MM.1S (cell line): ENCODE results near the gene ZBTB4.

Experiments
- DNase-seq: peaks from one replicate; pipeline ENCODE4 v3.0.0-alpha.2; 2015
- H2AFZ ChIP-seq: fragments of 300-600 bp; sonication (generic); 2 replicates; pipeline ENCODE4 v1.6.0; 2016; ENCODE audit warnings: antibody characterized with exemption, low read length
- H3F3A ChIP-seq: fragments of 300-600 bp; sonication (generic); 2 replicates; pipeline ENCODE4 v1.6.1; 2016; ENCODE audit warnings: mild to moderate bottlenecking, antibody characterized with exemption, low read length, moderate library complexity, mixed read lengths; ENCODE audit not compliant: insufficient read depth
- H3K27ac ChIP-seq: fragments of 300-600 bp; sonication (generic); 2 replicates; pipeline ENCODE4 v1.5.1; 2016; ENCODE audit warnings: mild to moderate bottlenecking, low read length
- H3K27me3 ChIP-seq: fragments of 300-600 bp; sonication (generic); replicated peaks from 2 replicates; pipeline ENCODE4 v1.6.0; 2016; ENCODE audit warnings: low read length; ENCODE audit not compliant: insufficient read depth
- H3K36me3 ChIP-seq: fragments of 300-600 bp; sonication (generic); replicated peaks from 2 replicates; pipeline ENCODE4 v1.6.1; 2016; ENCODE audit warnings: mild to moderate bottlenecking, low read length, mixed read lengths; ENCODE audit not compliant: insufficient read depth
- H3K4me1 ChIP-seq: fragments of 300-600 bp; sonication (generic); 2 replicates; pipeline ENCODE4 v1.6.1; 2016; ENCODE audit warnings: low read length, mixed read lengths
- H3K4me2 ChIP-seq: fragments of 300-600 bp; sonication (generic); 2 replicates; pipeline ENCODE4 v1.6.0; 2016; ENCODE audit warnings: low read depth, low read length
- H3K4me3 ChIP-seq: fragments of 300-600 bp; sonication (generic); 2 replicates; pipeline ENCODE4 v1.5.1; 2016; ENCODE audit warnings: low read length, mixed read lengths
- H3K79me2 ChIP-seq: fragments of 300-600 bp; sonication (generic); 2 replicates; pipeline ENCODE4 v1.6.1; 2016; ENCODE audit warnings: mixed run types, low read length, mixed read lengths
- H3K9ac ChIP-seq: fragments of 300-600 bp; sonication (generic); 2 replicates; pipeline ENCODE4 v1.6.1; 2016; ENCODE audit warnings: low read length, mixed read lengths
- H3K9me2 ChIP-seq: fragments of 300-600 bp; sonication (generic); replicated peaks from 2 replicates; pipeline ENCODE4 v1.6.1; 2016; ENCODE audit warnings: mild to moderate bottlenecking, low read length, mixed read lengths; ENCODE audit not compliant: insufficient read depth
- H3K9me3 ChIP-seq: fragments of 300-600 bp; sonication (generic); replicated peaks from 2 replicates; pipeline ENCODE4 v1.6.1; 2016; ENCODE audit warnings: mild to moderate bottlenecking, low read length, mixed read lengths; ENCODE audit not compliant: insufficient read depth
- H4K20me1 ChIP-seq: fragments of 300-600 bp; sonication (generic); 2 replicates; pipeline ENCODE4 v1.6.1; 2016; ENCODE audit warnings: mild to moderate bottlenecking, low read length, moderate library complexity, mixed read lengths; ENCODE audit not compliant: insufficient read depth
- EZH2 ChIP-seq: fragments of 300-600 bp; sonication (generic); optimal IDR thresholded peaks from 2 replicates; pipeline ENCODE3; 2017; ENCODE audit warnings: low read depth, mild to moderate bottlenecking, antibody characterized with exemption, low read length, mixed read lengths
- EZH2phosphoT487 ChIP-seq: fragments of 300-600 bp; sonication (generic); IDR thresholded peaks from 2 replicates; pipeline ENCODE4 v1.6.1; 2018; ENCODE audit warnings: antibody characterized with exemption, low read length
- TF ChIP-seq, protein P1 (sequence below): fragments of 300-600 bp; sonication (generic); IDR thresholded peaks from 2 replicates; pipeline ENCODE4 v1.5.1; 2016; ENCODE audit warnings: antibody characterized with exemption, low read length, mixed read lengths

Gene ZBTB4

DNA sequence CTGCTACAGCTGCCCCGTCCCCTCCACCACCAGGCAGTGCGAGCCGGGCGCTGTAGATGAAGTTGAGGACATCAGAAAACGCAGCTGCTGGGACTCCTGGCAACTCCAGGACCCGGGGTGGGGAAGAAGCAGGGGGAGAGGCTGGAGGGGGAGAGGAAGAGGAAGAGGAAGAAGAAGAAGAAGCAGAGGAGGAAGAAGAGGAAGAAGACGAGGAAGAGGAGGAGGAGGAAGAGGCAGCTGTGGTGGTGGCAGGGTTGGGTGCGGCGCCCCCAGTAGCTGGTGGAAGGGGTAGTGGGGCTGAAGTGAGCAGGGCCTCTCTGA, 13.2 kb downstream of the ZBTB4 start:
- Histone ChIP-seq H3K27me3 (no peaks in the 10 kb centered on the region), H3K79me2 (no peaks in the 10 kb centered on the region), H3K36me3 (no peaks in the 10 kb centered on the region), H3K9me3 (no peaks in the 10 kb centered on the region), H3K4me1 (no peaks in the 10 kb centered on the region), H3F3A (no peaks in the 10 kb centered on the region), H4K20me1 (no peaks in the 10 kb centered on the region), H3K4me3 (no peak overlapping the region), H3K4me2 (no peak overlapping the region), H2AFZ (no peak overlapping the region), H3K9ac (no peak overlapping the region), H3K27ac (no peak overlapping the region), H3K9me2 (no peaks in the 10 kb centered on the region)
- no peak for DNase-seq
- TF ChIP-seq, protein P1, sequence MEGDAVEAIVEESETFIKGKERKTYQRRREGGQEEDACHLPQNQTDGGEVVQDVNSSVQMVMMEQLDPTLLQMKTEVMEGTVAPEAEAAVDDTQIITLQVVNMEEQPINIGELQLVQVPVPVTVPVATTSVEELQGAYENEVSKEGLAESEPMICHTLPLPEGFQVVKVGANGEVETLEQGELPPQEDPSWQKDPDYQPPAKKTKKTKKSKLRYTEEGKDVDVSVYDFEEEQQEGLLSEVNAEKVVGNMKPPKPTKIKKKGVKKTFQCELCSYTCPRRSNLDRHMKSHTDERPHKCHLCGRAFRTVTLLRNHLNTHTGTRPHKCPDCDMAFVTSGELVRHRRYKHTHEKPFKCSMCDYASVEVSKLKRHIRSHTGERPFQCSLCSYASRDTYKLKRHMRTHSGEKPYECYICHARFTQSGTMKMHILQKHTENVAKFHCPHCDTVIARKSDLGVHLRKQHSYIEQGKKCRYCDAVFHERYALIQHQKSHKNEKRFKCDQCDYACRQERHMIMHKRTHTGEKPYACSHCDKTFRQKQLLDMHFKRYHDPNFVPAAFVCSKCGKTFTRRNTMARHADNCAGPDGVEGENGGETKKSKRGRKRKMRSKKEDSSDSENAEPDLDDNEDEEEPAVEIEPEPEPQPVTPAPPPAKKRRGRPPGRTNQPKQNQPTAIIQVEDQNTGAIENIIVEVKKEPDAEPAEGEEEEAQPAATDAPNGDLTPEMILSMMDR: no peak
- TF ChIP-seq EZH2phosphoT487: no peak
- TF ChIP-seq EZH2: no peak

DNA sequence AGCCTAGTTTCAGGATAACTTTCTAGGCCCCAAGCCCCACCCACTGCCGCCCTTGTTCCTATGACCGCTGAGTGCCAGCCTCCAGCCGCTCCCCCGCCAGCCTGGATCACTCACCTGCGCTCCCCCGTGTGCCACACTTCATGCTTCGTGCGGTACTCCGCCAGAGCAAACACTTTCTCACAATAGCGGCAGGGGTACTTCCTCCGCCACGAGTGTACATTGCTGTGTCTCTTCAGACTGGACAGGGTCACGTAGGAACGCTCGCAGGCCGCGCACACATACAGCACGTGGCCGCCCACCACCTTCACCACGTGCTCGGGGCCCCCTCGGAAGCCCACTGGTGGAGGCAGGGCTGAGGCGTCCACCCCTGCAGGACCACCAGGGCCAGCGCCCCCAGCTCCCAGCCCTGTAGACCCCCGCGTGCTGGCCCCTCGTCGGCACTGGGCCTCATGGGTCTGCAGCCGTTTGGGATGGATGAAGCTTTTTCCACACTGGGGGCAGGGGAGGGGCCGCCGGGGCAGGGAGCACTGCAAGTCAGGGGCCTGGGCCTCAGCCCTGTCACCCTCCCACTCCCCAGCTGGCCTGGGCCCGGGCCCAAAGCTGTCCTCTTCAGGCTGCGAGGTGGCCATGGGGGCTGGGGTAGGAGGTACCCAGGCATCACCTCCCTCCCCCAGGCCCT, 13.7 kb downstream of the ZBTB4 start:
- no peaks in the 10 kb centered on the region for H4K20me1 ChIP-seq
- H3F3A ChIP-seq: no peaks in the 10 kb centered on the region
- no peaks in the 10 kb centered on the region for H3K9me3 ChIP-seq
- no peaks in the 10 kb centered on the region for H3K36me3 ChIP-seq
- H2AFZ ChIP-seq: no peak overlapping the region
- H3K4me2 ChIP-seq: no peak overlapping the region
- H3K27me3 ChIP-seq: no peaks in the 10 kb centered on the region
- no peaks in the 10 kb centered on the region for H3K4me1 ChIP-seq
- H3K9ac ChIP-seq: no peak overlapping the region
- no peak overlapping the region for H3K4me3 ChIP-seq
- no peaks in the 10 kb centered on the region for H3K9me2 ChIP-seq
- H3K79me2 ChIP-seq: no peaks in the 10 kb centered on the region
- TF ChIP-seq EZH2phosphoT487 (no peak), EZH2 (no peak)
- TF ChIP-seq, protein P1: no peak
- no peak overlapping the region for H3K27ac ChIP-seq
- no peak for DNase-seq

DNA sequence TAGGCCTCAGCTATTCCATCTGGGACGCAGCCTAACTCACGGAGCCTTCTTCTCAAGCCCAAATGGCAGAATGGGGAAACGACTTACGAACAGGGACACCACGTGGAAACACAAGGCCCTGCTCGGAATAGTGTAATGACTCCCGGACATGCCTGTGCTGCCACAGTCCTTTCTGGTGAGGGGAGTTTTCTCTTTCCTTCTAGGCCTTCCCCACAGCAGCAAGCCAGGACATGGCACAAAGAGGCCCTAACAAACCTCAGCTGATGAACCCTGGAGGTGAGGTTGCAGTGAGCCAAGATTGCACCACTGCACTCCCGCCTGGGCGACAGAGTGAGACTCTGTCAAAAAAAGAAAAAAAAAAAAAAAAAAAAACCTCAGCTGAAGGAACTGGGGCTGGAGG, 15.3 kb downstream of the ZBTB4 start:
- H3K4me3 ChIP-seq: no peak overlapping the region
- DNase-seq: no peak
- no peaks in the 10 kb centered on the region for H4K20me1 ChIP-seq
- H3K4me2 ChIP-seq: no peak overlapping the region
- no peaks in the 10 kb centered on the region for H3K9me2 ChIP-seq
- no peak overlapping the region for H2AFZ ChIP-seq
- H3K27ac ChIP-seq: no peak overlapping the region
- no peaks in the 10 kb centered on the region for H3F3A ChIP-seq
- H3K36me3 ChIP-seq: no peaks in the 10 kb centered on the region
- TF ChIP-seq EZH2 (no peak), EZH2phosphoT487 (no peak)
- TF ChIP-seq, protein P1: no peak
- H3K27me3 ChIP-seq: no peaks in the 10 kb centered on the region
- no peak overlapping the region for H3K9ac ChIP-seq
- H3K9me3 ChIP-seq: no peaks in the 10 kb centered on the region
- H3K4me1 ChIP-seq: no peaks in the 10 kb centered on the region
- no peaks in the 10 kb centered on the region for H3K79me2 ChIP-seq
